ENCODE measurements around the gene RABEP1.

The RABEP1 gene

DNA sequence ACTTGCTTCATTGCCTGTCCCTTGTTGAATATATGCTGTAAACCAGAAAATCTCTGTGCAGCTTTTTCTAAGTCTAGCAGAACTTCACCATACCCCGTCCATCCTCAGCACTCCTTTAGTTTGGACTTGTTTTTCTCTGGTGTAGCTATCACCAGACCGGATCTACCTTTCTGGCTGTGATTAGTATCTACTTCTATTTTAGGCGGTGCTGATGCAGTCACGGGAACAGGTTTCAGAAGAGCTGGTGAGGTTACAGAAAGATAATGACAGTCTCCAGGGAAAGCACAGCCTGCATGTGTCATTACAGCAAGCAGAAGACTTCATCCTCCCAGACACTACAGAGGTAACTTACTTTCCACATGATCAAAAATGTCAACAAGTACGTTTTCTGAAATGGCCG lies 91.0 kb downstream of the RABEP1 start:
- Histone ChIP-seq H3K27me3 (ENCODE audit: insufficient read depth, poor library complexity, severe bottlenecking) (no peaks in the 10 kb centered on the region), H3K4me3 (replicated peaks; ENCODE audit: insufficient read depth, low read length) (no peak overlapping the region), H3K27ac (replicated peaks) (no peak overlapping the region)
- TF ChIP-seq, protein P1, sequence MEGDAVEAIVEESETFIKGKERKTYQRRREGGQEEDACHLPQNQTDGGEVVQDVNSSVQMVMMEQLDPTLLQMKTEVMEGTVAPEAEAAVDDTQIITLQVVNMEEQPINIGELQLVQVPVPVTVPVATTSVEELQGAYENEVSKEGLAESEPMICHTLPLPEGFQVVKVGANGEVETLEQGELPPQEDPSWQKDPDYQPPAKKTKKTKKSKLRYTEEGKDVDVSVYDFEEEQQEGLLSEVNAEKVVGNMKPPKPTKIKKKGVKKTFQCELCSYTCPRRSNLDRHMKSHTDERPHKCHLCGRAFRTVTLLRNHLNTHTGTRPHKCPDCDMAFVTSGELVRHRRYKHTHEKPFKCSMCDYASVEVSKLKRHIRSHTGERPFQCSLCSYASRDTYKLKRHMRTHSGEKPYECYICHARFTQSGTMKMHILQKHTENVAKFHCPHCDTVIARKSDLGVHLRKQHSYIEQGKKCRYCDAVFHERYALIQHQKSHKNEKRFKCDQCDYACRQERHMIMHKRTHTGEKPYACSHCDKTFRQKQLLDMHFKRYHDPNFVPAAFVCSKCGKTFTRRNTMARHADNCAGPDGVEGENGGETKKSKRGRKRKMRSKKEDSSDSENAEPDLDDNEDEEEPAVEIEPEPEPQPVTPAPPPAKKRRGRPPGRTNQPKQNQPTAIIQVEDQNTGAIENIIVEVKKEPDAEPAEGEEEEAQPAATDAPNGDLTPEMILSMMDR (IDR thresholded peaks at IDR 0.05; ENCODE audit: insufficient read depth, low read length), result no peak
- TF ChIP-seq GABPA (IDR thresholded peaks at IDR 0.05; ENCODE audit: low read depth), result no peak
- TF ChIP-seq, protein P2, sequence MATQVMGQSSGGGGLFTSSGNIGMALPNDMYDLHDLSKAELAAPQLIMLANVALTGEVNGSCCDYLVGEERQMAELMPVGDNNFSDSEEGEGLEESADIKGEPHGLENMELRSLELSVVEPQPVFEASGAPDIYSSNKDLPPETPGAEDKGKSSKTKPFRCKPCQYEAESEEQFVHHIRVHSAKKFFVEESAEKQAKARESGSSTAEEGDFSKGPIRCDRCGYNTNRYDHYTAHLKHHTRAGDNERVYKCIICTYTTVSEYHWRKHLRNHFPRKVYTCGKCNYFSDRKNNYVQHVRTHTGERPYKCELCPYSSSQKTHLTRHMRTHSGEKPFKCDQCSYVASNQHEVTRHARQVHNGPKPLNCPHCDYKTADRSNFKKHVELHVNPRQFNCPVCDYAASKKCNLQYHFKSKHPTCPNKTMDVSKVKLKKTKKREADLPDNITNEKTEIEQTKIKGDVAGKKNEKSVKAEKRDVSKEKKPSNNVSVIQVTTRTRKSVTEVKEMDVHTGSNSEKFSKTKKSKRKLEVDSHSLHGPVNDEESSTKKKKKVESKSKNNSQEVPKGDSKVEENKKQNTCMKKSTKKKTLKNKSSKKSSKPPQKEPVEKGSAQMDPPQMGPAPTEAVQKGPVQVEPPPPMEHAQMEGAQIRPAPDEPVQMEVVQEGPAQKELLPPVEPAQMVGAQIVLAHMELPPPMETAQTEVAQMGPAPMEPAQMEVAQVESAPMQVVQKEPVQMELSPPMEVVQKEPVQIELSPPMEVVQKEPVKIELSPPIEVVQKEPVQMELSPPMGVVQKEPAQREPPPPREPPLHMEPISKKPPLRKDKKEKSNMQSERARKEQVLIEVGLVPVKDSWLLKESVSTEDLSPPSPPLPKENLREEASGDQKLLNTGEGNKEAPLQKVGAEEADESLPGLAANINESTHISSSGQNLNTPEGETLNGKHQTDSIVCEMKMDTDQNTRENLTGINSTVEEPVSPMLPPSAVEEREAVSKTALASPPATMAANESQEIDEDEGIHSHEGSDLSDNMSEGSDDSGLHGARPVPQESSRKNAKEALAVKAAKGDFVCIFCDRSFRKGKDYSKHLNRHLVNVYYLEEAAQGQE (IDR thresholded peaks at IDR 0.05; ENCODE audit: insufficient replicate concordance, low read depth), result no peak
- no peak for DNase-seq (ENCODE audit: low read depth in 1 of 2, low spot score in 1 of 2)

DNA sequence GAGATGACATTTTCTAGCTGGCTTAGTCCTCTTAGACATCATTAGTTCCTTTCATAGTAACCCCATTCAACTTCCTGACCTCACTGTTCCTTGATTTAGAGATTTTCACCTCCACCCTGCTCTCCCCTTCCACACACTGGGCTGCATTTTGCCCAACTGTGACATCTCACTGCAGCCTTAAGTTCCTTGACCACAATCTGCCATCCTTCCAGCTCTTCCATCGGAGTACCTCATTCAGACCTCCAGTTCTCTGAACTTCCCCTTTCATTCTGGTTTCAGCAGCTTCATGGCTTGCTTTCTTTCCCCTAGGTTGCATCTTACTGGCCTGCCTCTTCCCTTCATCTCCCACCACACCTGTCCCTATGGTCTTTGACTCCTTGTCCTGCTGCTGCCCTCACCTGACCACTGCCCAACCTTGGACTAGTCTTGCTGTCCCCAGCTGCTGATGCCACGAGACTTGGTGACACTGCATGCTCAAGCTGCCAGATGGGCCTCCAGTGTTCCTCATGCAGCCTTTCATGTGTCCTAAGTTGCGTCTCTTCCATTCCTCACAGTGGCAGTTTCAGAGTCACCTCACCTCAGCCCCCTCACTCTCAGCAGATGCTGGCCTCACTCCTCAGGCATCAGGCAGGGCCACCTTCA lies 96.6 kb downstream of the RABEP1 start:
- no peak overlapping the region for H3K27ac ChIP-seq (replicated peaks)
- DNase-seq (ENCODE audit: low read depth in 1 of 2, low spot score in 1 of 2), result no peak
- peak; percentile 15; the same call in 1 of the 2 replicates for TF ChIP-seq POLR2AphosphoS5 (IDR thresholded peaks at IDR 0.05; ENCODE audit: low read depth)
- no peak for TF ChIP-seq GABPA (IDR thresholded peaks at IDR 0.05; ENCODE audit: low read depth)
- no peak overlapping the region for H3K4me3 ChIP-seq (replicated peaks; ENCODE audit: insufficient read depth, low read length)
- no peaks in the 10 kb centered on the region for H3K27me3 ChIP-seq (ENCODE audit: insufficient read depth, poor library complexity, severe bottlenecking)

DNA sequence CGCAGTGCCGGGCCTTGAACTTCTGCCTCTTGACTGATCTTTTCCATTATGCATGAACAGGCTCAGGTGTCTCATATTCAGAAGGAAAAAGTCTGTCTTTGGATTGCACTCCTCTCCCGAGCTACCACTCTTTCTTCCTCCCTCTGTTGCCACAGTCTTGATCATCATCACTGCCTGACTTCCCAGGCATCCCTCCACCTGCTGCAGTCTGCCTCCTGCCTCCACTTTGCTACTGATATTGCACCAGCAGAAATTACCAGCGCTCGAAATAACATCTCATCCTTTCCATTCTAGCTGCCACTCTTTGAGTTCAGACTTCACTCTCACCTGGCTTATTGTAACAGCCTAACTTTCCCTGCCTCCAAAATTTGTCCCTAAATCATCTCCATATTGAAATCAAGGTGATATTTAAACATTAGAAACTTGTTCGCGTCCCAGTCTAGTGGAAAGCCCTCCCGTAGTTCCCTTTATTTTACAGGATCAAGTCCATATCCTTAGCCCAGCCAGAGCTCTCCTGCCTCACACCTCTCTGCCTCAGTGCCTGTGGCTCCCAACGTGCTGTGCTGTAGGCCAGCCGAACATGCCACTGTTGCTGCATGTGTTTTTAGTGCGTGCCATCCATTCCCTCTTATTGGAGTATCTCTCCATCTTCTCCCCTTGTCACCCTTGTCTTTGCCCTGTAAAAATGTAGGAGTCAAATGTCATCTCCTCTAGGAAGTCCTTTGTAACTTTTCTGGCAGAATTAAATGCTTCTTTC lies 97.4 kb downstream of the RABEP1 start:
- Histone ChIP-seq H3K4me3 (replicated peaks; ENCODE audit: insufficient read depth, low read length) (no peak overlapping the region), H3K27ac (replicated peaks) (no peak overlapping the region), H3K27me3 (ENCODE audit: insufficient read depth, poor library complexity, severe bottlenecking) (no peaks in the 10 kb centered on the region)
- TF ChIP-seq POLR2AphosphoS5 (IDR thresholded peaks at IDR 0.05; ENCODE audit: low read depth), result no peak
- TF ChIP-seq, protein P2 (IDR thresholded peaks at IDR 0.05; ENCODE audit: insufficient replicate concordance, low read depth), result no peak
- DNase-seq (ENCODE audit: low read depth in 1 of 2, low spot score in 1 of 2), result no peak

DNA sequence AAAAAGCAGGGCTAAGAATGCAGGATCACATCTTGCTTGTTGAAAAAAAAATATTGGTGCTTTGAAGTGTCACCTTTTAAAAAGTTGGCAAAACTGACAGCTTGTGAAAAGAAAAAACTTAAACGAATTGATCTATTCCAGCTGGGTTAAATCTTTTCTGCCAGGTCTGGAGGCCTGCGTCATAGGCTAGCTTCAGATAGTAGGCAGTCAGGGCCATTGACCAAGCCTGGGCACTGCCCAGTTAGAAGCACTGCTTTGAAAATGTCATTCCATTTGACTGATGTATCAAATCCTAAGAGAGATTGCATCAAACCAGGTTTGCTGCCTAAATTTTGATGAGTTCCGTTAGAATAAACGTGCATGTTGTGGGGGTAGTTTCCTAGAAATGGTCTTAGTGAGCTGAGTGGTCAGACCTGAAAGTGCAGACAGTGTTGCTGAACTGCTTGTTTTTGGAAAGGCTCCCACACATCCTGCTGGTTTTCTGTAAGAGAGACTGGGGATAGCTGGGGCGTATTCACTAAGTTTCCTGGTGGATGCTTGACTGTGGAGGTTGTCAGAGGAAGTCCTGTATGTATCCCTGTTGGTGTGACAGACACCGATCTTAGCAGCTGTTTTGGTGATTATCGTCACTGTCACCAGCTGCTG lies 98.5 kb downstream of the RABEP1 start:
- no peak for DNase-seq (ENCODE audit: low read depth in 1 of 2, low spot score in 1 of 2)
- TF ChIP-seq POLR2AphosphoS5 (IDR thresholded peaks at IDR 0.05; ENCODE audit: low read depth), result no peak
- Histone ChIP-seq H3K27ac (replicated peaks) (no peak overlapping the region), H3K27me3 (ENCODE audit: insufficient read depth, poor library complexity, severe bottlenecking) (no peaks in the 10 kb centered on the region), H3K4me3 (replicated peaks; ENCODE audit: insufficient read depth, low read length) (no peak overlapping the region)

DNA sequence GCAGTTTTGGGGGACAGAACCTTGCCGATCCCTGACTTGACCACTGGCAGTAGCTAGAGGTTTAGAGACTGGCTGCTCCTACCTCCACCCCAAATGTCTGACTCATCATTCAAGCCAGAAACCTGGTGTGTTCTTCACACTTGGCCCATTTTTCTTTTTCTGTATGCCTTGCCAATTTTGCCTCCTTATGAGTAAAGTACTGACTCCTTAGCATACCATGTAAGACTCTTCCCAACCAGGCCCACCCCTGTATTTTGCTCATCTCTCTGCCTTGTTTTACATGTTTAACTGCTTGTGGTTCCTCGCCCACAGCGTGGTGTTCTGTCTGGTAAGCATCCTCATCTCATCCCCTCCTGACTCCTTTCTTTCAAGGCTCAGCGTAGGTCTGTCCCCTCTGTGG lies 99.5 kb downstream of the RABEP1 start:
- no peak overlapping the region for H3K4me3 ChIP-seq (replicated peaks; ENCODE audit: insufficient read depth, low read length)
- TF ChIP-seq, protein P2 (IDR thresholded peaks at IDR 0.05; ENCODE audit: insufficient replicate concordance, low read depth), result no peak
- TF ChIP-seq POLR2AphosphoS5 (IDR thresholded peaks at IDR 0.05; ENCODE audit: low read depth) (no peak), SPI1 (IDR thresholded peaks at IDR 0.05; ENCODE audit: borderline replicate concordance, low read depth) (no peak)
- no peaks in the 10 kb centered on the region for H3K27me3 ChIP-seq (ENCODE audit: insufficient read depth, poor library complexity, severe bottlenecking)
- no peak overlapping the region for H3K27ac ChIP-seq (replicated peaks)
- no peak for DNase-seq (ENCODE audit: low read depth in 1 of 2, low spot score in 1 of 2)

All from HL-60 (cell line).